NCI-H460 (cell line): ENCODE measurements around the gene DESI1. TPM values are rescaled to one million over a fixed set of nuclear protein-coding genes. Genes with fewer than 3 reads are reported as not detected.
"Not testable (repeated sequence)": the region's sequence is repeated elsewhere in the genome, so short reads cannot be mapped to it uniquely, and the experiment has no call there.

Source experiments
- DNase-seq: peaks from one replicate; pipeline ENCODE4 v3.0.0-alpha.2; 2016; ENCODE audit warnings: low read depth; ENCODE audit errors: extremely low read depth
- total RNA-seq: library from RNA; depleted of rRNA; stranded (reverse); fragments of >200 nt; shearing (Covaris generic); gene quantifications from 2 replicates; pipeline ENCODE4 v1.2.3, GENCODE V29; 2014

The DESI1 gene
- total RNA-seq, 1 experiment from 2014 or later, result 32.4 TPM

GRCh38 chr22:41637623-41638022, 16.8 kb upstream of the DESI1 start:
- not testable (repeated sequence) for DNase-seq

GRCh38 chr22:41636467-41636866, 15.6 kb upstream of the DESI1 start:
- DNase-seq, result no peak

- DNase-seq, result not testable (repeated sequence)
Measured at GRCh38 chr22:41634610-41635009, 13.8 kb upstream of the DESI1 start.

- not testable (repeated sequence) for DNase-seq
Measured at GRCh38 chr22:41631615-41632014, 10.8 kb upstream of the DESI1 start.

- DNase-seq, result not testable (repeated sequence)
Measured at GRCh38 chr22:41631115-41631514, 10.3 kb upstream of the DESI1 start.

GRCh38 chr22:41625577-41625976, 4.7 kb upstream of the DESI1 start:
- no peak for DNase-seq

- no peak for DNase-seq
Measured at GRCh38 chr22:41621911-41622179, 1.0 kb upstream of the DESI1 start.

GRCh38 chr22:41621099-41621910, 462 bp upstream of the DESI1 start, which contains the start of gene XRCC6:
XRCC6 (plus strand) TSS chr22:41621295; CDS start chr22:41622005, 710 bp downstream.
- DNase-seq, result peak; percentile 99

GRCh38 chr22:41619979-41620588, 759 bp downstream of the DESI1 start:
- no peak for DNase-seq

- DNase-seq, result no peak
Measured at GRCh38 chr22:41613456-41613855, 7.4 kb downstream of the DESI1 start.

GRCh38 chr22:41612603-41613306, 8.1 kb downstream of the DESI1 start:
- no peak for DNase-seq

GRCh38 chr22:41608386-41608785, 12.5 kb downstream of the DESI1 start:
- no peak for DNase-seq

- no peak for DNase-seq
Measured at GRCh38 chr22:41603873-41604332, 16.9 kb downstream of the DESI1 start.

- DNase-seq, result no peak
Measured at GRCh38 chr22:41600976-41601375, 19.9 kb downstream of the DESI1 start.

GRCh38 chr22:41598891-41599635, 21.8 kb downstream of the DESI1 start:
- DNase-seq, result no peak

GRCh38 chr22:41598081-41598480, 22.8 kb downstream of the DESI1 start:
- no peak for DNase-seq

- no peak for DNase-seq
Measured at GRCh38 chr22:41597635-41597953, 23.2 kb downstream of the DESI1 start.

GRCh38 chr22:41596776-41597634, 23.8 kb downstream of the DESI1 start:
- peak; percentile 44 for DNase-seq

- DNase-seq, result no peak
Measured at GRCh38 chr22:41595703-41596102, 25.1 kb downstream of the DESI1 start.

- DNase-seq, result not testable (repeated sequence)
Measured at GRCh38 chr22:41593336-41593960, 27.4 kb downstream of the DESI1 start.
